Measurements from ENCODE around the gene CCM2L. TPM values are rescaled to one million over a fixed set of nuclear protein-coding genes. Genes with fewer than 3 reads are reported as not detected.

Gene CCM2L
- polyA plus RNA-seq, 3 donors from 2014 or later, result not detected

- Mint-ChIP-seq H3K27me3 (ENCODE audit: low read depth in 3 of 3) (peaks cover 0 to 5% (median 2%) of the 10 kb centered on the region in 3 donors), H3K4me1 (no peaks in the 10 kb centered on the region), H3K36me3 (no peaks in the 10 kb centered on the region), H3K27ac (no peak overlapping the region), H3K9me3 (no peaks in the 10 kb centered on the region), H3K4me3 (no peak overlapping the region)
- no peak for DNase-seq
Measured at GRCh38 chr20:32063695-32064094, 53.5 kb downstream of the CCM2L start.

DNA sequence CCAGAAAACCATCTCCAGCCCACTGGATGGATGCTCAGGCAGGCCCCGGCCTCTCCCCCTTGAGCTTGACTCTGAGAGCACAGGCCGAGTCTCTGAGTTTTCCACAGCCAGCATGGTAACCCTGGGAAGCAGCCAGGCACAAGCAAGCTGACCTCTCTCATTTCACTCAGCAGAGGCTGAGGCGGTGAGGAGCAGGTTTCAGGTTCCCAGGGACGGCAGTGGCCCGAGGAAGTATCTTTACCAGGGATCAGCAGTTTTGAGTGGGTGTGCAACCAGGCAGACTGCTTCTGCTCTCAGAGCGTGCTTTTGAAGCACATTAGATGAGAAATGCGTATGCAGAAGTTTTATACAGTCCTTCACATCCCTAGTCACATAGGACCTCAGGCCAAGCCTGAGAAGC, 54.4 kb downstream of the CCM2L start:
- H3K4me1 Mint-ChIP-seq, result no peaks in the 10 kb centered on the region
- H3K27me3 Mint-ChIP-seq (ENCODE audit: low read depth in 3 of 3), result peaks cover 0 to 5% (median 2%) of the 10 kb centered on the region in 3 donors
- no peaks in the 10 kb centered on the region for H3K9me3 Mint-ChIP-seq
- H3K4me3 Mint-ChIP-seq, result no peak overlapping the region
- H3K36me3 Mint-ChIP-seq, result no peaks in the 10 kb centered on the region
- DNase-seq, result no peak
- H3K27ac Mint-ChIP-seq, result no peak overlapping the region

DNA sequence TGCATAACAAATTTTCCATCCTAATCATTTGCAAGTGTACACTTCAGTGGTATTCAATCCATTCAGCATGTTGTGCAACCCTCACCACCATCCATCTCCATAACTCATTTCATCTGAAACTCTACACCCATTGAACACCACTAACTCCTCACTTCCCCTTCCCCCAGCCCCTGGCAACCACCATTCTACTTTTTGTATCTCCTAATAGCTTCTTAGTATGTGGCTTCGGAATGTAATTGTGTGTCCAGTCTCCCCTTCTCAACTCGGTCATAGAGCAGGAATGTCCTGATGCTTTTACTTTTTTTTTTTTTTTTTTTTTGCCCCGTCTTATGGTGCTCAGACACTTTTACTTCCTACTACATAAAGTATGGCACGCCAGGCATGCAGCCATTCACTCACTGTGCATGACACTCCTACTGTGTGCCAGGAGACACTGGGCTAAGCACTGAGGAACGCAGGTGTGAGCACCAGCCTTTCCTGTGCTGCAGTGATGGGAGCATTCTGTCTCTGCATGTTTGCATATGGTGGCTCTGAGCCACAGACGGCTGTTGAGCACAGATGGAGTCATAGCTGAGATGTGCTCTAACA, 57.1 kb downstream of the CCM2L start:
- H3K4me3 Mint-ChIP-seq, result no peak overlapping the region
- DNase-seq, result no peak

GRCh38 chr20:32068174-32068573, 57.9 kb downstream of the CCM2L start:
- H3K27me3 Mint-ChIP-seq (ENCODE audit: low read depth in 3 of 3), result peaks cover 3 to 7% (median 3%) of the 10 kb centered on the region in 3 donors
- no peaks in the 10 kb centered on the region for H3K36me3 Mint-ChIP-seq
- H3K4me1 Mint-ChIP-seq, result no peaks in the 10 kb centered on the region
- H3K27ac Mint-ChIP-seq, result no peak overlapping the region
- DNase-seq, result no peak
- no peak overlapping the region for H3K4me3 Mint-ChIP-seq
- no peaks in the 10 kb centered on the region for H3K9me3 Mint-ChIP-seq

More for the DNA sequence above, 57.1 kb downstream of the CCM2L start:
- H3K27ac Mint-ChIP-seq, result no peak overlapping the region
- no peaks in the 10 kb centered on the region for H3K9me3 Mint-ChIP-seq
- peaks cover 3 to 6% (median 3%) of the 10 kb centered on the region in 3 donors for H3K27me3 Mint-ChIP-seq (ENCODE audit: low read depth in 3 of 3)
- no peaks in the 10 kb centered on the region for H3K36me3 Mint-ChIP-seq
- no peaks in the 10 kb centered on the region for H3K4me1 Mint-ChIP-seq

DNA sequence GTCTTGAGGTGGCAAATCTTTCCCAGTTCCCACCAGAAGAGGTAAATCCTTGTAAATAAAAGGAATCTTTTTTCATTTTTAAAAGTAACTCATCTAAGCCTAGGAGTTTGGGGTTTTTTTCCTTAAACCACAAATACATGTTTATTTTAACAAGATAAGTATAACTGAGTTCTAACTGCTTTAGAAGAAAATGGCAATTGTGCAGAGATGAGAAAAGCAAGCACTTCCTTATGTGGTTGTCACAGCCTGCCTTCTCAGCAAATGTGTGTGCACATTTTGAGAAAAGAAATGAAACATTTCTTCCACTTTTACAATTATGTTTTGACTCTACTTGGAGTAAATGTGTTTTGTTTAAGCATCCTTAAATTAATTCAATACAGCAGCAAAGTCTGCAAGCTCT, 59.5 kb downstream of the CCM2L start:
- no peaks in the 10 kb centered on the region for H3K4me1 Mint-ChIP-seq
- no peak for DNase-seq
- H3K36me3 Mint-ChIP-seq, result no peaks in the 10 kb centered on the region
- H3K27me3 Mint-ChIP-seq (ENCODE audit: low read depth in 3 of 3), result peaks cover 3 to 6% (median 3%) of the 10 kb centered on the region in 3 donors
- H3K9me3 Mint-ChIP-seq, result no peaks in the 10 kb centered on the region
- no peak overlapping the region for H3K27ac Mint-ChIP-seq
- H3K4me3 Mint-ChIP-seq, result no peak overlapping the region

DNA sequence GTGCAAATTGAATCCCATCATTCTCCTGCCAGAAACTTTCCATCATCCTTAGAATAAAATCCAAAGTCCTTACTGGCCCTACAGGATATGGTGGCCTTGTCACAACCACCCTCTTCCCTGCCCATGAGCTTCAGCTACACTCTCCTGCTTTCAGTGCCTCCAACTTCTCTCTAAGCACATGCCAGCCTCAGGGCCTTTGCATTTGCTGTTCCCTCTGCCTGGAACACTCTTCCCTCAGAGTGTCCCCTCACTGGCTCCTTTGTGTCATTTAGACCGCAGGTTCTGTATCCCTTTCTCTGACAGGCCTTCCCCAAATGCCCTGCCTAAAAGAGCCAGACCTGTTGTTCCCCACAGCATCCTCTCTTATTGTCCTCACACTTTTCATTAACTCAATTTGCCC, 60.0 kb downstream of the CCM2L start:
- Mint-ChIP-seq H3K4me3 (no peak overlapping the region), H3K4me1 (no peaks in the 10 kb centered on the region), H3K36me3 (no peaks in the 10 kb centered on the region), H3K27ac (no peak overlapping the region), H3K9me3 (no peaks in the 10 kb centered on the region), H3K27me3 (ENCODE audit: low read depth in 3 of 3) (peaks cover 3 to 6% (median 3%) of the 10 kb centered on the region in 3 donors)
- DNase-seq, result no peak

DNA sequence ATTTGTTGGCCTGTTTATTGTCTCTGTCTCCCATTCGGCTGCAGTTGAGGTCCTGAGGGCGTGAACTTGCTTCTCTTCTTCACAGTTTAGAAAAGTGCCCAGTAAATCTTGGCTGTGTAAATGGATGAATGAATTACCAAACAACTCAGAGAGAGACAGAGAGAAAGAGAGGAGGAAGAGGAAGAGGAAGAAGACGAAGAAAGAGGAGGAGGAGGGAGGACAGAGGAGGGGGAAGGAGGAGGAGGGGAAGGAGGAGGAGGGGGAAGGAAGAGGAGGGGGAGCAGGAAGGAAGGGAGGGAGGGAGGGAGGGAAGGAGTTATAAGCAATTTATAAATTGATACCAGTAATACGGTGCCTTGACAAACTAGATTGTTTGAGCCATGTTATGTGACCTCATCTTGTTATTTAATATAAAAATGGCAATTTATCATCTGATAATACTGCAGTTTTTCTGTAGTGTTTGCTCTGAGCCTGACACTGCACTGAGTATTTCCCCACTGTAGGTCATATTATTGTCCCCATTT, 60.5 kb downstream of the CCM2L start:
- H3K4me1 Mint-ChIP-seq, result no peaks in the 10 kb centered on the region
- H3K4me3 Mint-ChIP-seq, result no peak overlapping the region
- DNase-seq, result no peak
- H3K27ac Mint-ChIP-seq, result no peak overlapping the region
- no peaks in the 10 kb centered on the region for H3K36me3 Mint-ChIP-seq
- H3K9me3 Mint-ChIP-seq, result no peaks in the 10 kb centered on the region
- H3K27me3 Mint-ChIP-seq (ENCODE audit: low read depth in 3 of 3), result peaks cover 3 to 6% (median 3%) of the 10 kb centered on the region in 3 donors

DNA sequence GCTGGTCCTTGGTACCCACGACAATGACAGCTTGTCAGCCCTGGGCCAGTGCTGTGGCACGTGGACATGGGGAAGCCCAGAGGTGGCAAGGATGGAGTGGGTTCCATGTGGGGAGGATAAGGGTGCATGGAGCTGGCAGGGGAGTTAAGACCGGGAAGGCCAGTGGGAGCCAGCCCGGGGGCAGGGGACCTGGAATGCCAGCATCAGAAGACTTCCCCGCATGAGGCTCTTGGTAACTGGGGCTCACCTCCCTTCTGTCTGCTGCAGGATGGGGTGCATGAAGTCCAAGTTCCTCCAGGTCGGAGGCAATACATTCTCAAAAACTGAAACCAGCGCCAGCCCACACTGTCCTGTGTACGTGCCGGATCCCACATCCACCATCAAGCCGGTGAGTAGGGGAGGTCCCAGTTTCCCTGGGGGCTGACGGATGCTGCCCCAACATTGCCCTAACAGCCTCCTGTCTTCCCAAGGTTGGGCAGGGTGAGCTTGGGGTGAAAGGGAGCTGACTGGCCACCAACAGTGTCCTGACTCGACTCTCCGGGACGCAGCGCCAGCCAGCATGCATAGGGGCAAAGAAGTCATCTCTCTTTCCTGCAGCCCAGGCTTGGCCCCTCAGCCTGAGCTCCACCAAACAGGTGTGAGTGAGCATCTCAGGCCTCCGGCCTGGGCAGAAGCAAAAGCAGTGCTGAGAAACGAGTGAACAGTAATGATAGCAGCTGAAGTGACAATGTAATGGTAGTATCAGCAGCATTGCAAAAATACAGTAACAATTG, 61.3 kb downstream of the CCM2L start:
- H3K27me3 Mint-ChIP-seq (ENCODE audit: low read depth in 3 of 3), result peaks cover 3 to 6% (median 3%) of the 10 kb centered on the region in 3 donors
- no peaks in the 10 kb centered on the region for H3K9me3 Mint-ChIP-seq
- no peaks in the 10 kb centered on the region for H3K4me1 Mint-ChIP-seq
- no peaks in the 10 kb centered on the region for H3K36me3 Mint-ChIP-seq
- no peak for DNase-seq
- no peak overlapping the region for H3K4me3 Mint-ChIP-seq
- H3K27ac Mint-ChIP-seq, result no peak overlapping the region

DNA sequence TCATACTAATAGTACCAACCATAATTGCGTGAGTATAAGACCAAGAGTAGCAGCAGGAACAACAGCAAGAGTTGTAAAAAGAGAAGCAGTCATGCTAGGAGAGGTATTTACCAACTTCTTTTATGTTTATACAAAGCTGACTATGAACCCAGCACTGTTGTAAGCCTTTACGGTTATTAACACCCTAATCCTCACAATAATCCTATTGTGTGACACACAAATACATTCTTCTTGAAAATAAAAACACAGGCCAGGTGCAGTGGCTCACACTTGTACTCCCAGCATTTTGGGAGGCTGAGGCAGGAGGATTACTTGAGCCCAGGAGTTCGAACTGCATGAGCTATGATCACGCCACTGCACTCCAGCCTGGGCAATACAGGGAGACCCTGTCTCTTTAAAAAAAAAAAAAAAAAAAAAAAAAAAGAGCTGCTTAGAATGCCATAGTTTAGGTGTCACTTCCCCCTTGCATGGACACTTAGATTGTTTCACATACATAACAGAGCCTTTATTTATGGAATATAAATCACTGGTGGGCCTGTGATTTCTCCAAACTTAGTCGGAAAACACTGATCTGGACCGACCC, 62.0 kb downstream of the CCM2L start:
- H3K4me1 Mint-ChIP-seq, result no peaks in the 10 kb centered on the region
- peaks cover 0 to under 1% (median 0%) of the 10 kb centered on the region in 6 donors for H3K9me3 Mint-ChIP-seq
- no peak overlapping the region for H3K27ac Mint-ChIP-seq

DNA sequence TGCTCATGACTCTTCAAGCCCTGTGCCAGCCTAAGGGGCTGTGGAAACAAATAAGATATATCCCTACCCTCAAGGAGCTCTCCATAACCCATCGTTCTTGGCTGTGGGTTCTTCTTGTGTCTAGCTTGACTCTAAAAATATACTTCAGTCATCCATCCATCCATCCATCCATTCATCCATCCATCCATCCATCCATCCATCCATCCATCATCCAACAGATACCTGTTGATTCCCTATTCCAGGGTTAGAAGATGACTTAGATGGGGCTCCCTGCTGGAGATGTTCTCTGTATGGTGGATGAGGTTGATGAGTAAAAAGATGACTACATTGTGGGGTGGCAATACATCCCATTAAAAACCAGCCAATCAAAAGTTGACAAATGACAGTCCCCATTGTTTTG, 65.3 kb downstream of the CCM2L start:
- DNase-seq, result no peak
- H3K27me3 Mint-ChIP-seq (ENCODE audit: low read depth in 3 of 3), result peaks cover 0 to 5% (median 4%) of the 10 kb centered on the region in 3 donors
- no peaks in the 10 kb centered on the region for H3K4me1 Mint-ChIP-seq
- H3K9me3 Mint-ChIP-seq, result peaks cover 0 to 1% (median 0%) of the 10 kb centered on the region in 6 donors
- H3K36me3 Mint-ChIP-seq, result no peaks in the 10 kb centered on the region
- H3K4me3 Mint-ChIP-seq, result no peak overlapping the region
- H3K27ac Mint-ChIP-seq, result no peak overlapping the region

More for the DNA sequence above, 62.0 kb downstream of the CCM2L start:
- no peak for DNase-seq
- H3K36me3 Mint-ChIP-seq, result no peaks in the 10 kb centered on the region
- H3K4me3 Mint-ChIP-seq, result no peak overlapping the region
- peaks cover 3 to 6% (median 3%) of the 10 kb centered on the region in 3 donors for H3K27me3 Mint-ChIP-seq (ENCODE audit: low read depth in 3 of 3)

DNA sequence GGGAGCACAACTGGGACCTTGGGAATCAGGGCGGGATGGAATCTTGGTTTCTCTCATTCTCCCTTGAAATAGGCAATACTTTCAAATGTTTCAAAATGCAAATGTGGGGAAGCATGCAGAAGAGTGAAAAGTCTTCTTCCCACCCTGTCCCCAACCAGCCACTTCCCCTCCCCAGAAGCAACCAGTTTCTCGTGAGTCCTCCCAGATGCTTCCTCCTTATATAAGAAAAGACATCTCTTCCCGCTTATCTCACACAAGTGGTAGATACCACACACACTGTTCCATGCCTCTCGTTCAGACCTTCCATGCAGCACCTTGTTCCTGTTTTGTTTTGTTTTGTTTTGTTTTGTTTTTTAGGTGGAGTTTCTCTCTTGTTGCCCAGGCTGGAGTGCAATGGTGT, 67.0 kb downstream of the CCM2L start:
- no peak for DNase-seq
- Mint-ChIP-seq H3K4me3 (no peak overlapping the region), H3K27me3 (ENCODE audit: low read depth in 3 of 3) (peaks cover under 1 to 5% (median 4%) of the 10 kb centered on the region in 3 donors), H3K27ac (no peak overlapping the region), H3K36me3 (no peaks in the 10 kb centered on the region), H3K9me3 (peaks cover 0 to 1% (median 0%) of the 10 kb centered on the region in 6 donors), H3K4me1 (no peaks in the 10 kb centered on the region)

DNA sequence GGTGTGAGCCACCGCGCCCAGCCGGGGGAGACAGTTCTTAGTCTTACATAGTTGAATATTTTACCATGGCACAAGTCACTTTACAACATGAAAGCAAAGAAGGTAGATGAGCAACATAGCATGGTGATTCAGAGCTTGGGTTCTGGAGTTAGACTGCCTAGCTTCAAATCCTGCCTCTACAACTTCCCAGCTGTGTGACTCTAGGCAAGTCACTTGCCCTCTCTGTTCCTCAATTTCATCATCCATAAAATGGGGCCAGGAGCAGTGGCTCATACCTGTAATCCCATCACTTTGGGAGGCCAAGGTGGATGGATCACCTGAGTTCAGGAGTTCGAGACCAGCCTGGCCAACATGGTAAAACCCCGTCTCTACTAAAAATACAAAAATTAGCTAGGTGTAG, 68.1 kb downstream of the CCM2L start:
- Mint-ChIP-seq H3K9me3 (peaks cover 0 to 1% (median 0%) of the 10 kb centered on the region in 6 donors), H3K27me3 (ENCODE audit: low read depth in 3 of 3) (peaks cover 2 to 7% (median 4%) of the 10 kb centered on the region in 3 donors), H3K36me3 (no peaks in the 10 kb centered on the region), H3K4me3 (no peak overlapping the region), H3K27ac (no peak overlapping the region), H3K4me1 (no peaks in the 10 kb centered on the region)
- no peak for DNase-seq

GRCh38 chr20:32078791-32079190, 68.6 kb downstream of the CCM2L start:
- no peak for DNase-seq
- peaks cover 2 to 9% (median 4%) of the 10 kb centered on the region in 3 donors for H3K27me3 Mint-ChIP-seq (ENCODE audit: low read depth in 3 of 3)

DNA sequence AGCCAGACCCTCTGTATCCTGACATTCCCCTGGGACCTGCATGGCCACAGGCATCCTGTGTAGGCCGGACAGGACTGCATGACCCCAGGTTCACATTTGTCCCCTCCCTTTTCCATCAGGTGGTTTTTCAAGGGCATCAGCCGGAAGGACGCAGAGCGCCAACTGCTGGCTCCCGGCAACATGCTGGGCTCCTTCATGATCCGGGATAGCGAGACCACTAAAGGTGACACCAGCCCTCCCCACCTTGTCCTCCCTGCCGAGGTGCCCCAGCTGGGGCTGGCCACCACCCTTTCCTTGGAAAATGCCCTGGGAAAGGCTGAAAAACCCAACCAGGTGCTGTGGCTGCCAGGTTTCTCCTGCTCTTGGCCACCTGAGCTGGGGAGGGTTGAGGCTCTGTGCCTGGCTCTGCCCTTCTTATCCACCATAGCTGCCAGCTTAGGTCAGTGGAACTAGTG, 69.4 kb downstream of the CCM2L start:
- H3K27ac Mint-ChIP-seq, result no peak overlapping the region
- H3K36me3 Mint-ChIP-seq, result no peaks in the 10 kb centered on the region
- H3K27me3 Mint-ChIP-seq (ENCODE audit: low read depth in 3 of 3), result peaks cover 2 to 9% (median 4%) of the 10 kb centered on the region in 3 donors
- H3K4me3 Mint-ChIP-seq, result no peak overlapping the region
- H3K4me1 Mint-ChIP-seq, result no peaks in the 10 kb centered on the region
- H3K9me3 Mint-ChIP-seq, result peaks cover 0 to 1% (median 0%) of the 10 kb centered on the region in 6 donors
- DNase-seq, result no peak

More at GRCh38 chr20:32078791-32079190, 68.6 kb downstream of the CCM2L start:
- no peak overlapping the region for H3K27ac Mint-ChIP-seq
- H3K4me1 Mint-ChIP-seq, result no peaks in the 10 kb centered on the region
- H3K9me3 Mint-ChIP-seq, result peaks cover 0 to 1% (median 0%) of the 10 kb centered on the region in 6 donors
- no peaks in the 10 kb centered on the region for H3K36me3 Mint-ChIP-seq
- H3K4me3 Mint-ChIP-seq, result no peak overlapping the region
